Activated CD4-positive, alpha-beta T cell treated with anti-CD3 and anti-CD28 coated beads, Interleukin-2, amount 50 U/mL, for 48 hours (primary cell): Measurements from ENCODE around the gene ASAP3.

Source experiments
- DNase-seq, 2 experiments: peaks; one replicate each; pipeline ENCODE4 v3.0.0-alpha.2; 2020

ASAP3 gene

GRCh38 chr1:23477359-23478144, 6.4 kb downstream of the ASAP3 start:
- no peak for DNase-seq

GRCh38 chr1:23475641-23476040, 8.3 kb downstream of the ASAP3 start:
- DNase-seq, result no peak

GRCh38 chr1:23475134-23475628, 8.8 kb downstream of the ASAP3 start:
- DNase-seq, result no peak

- no peak for DNase-seq
Observed at GRCh38 chr1:23473037-23473800, 10.8 kb downstream of the ASAP3 start.

- no peak for DNase-seq
Observed at GRCh38 chr1:23472351-23473036, 11.5 kb downstream of the ASAP3 start.

- no peak for DNase-seq
Observed at GRCh38 chr1:23471473-23472075, 12.4 kb downstream of the ASAP3 start.

- no peak for DNase-seq
Observed at GRCh38 chr1:23470282-23471070, 13.5 kb downstream of the ASAP3 start.

- DNase-seq, result no peak
Observed at GRCh38 chr1:23469372-23469982, 14.5 kb downstream of the ASAP3 start.

- no peak for DNase-seq
Observed at GRCh38 chr1:23466423-23466989, 17.5 kb downstream of the ASAP3 start.

- no peak for DNase-seq
Observed at GRCh38 chr1:23463286-23463685, 20.7 kb downstream of the ASAP3 start.

- DNase-seq, result no peak
Observed at GRCh38 chr1:23462766-23463165, 21.2 kb downstream of the ASAP3 start.

GRCh38 chr1:23461050-23461449, 22.9 kb downstream of the ASAP3 start:
- no peak for DNase-seq

GRCh38 chr1:23460519-23460918, 23.5 kb downstream of the ASAP3 start:
- no peak for DNase-seq

GRCh38 chr1:23459338-23459757, 24.6 kb downstream of the ASAP3 start:
- DNase-seq, result no peak

GRCh38 chr1:23456226-23456625, 27.8 kb downstream of the ASAP3 start:
- DNase-seq, result no peak

GRCh38 chr1:23453455-23454000, 30.5 kb downstream of the ASAP3 start:
- no peak for DNase-seq

GRCh38 chr1:23452011-23452411, 32.0 kb downstream of the ASAP3 start:
- peak; percentile 6 to 11 for DNase-seq

- DNase-seq, result no peak
Observed at GRCh38 chr1:23451441-23451840, 32.5 kb downstream of the ASAP3 start.

GRCh38 chr1:23450894-23451293, 33.1 kb downstream of the ASAP3 start:
- no peak for DNase-seq

GRCh38 chr1:23449958-23450357, 34.0 kb downstream of the ASAP3 start:
- no peak for DNase-seq

- no peak for DNase-seq
Observed at GRCh38 chr1:23449306-23449705, 34.7 kb downstream of the ASAP3 start.
